ENCODE results near the gene SEPTIN12. TPM values are rescaled to one million over a fixed set of nuclear protein-coding genes. Genes with fewer than 3 reads are reported as not detected.

Gene SEPTIN12
- polyA plus RNA-seq, 1 donor from 2014 or later: 1.8 TPM

DNA sequence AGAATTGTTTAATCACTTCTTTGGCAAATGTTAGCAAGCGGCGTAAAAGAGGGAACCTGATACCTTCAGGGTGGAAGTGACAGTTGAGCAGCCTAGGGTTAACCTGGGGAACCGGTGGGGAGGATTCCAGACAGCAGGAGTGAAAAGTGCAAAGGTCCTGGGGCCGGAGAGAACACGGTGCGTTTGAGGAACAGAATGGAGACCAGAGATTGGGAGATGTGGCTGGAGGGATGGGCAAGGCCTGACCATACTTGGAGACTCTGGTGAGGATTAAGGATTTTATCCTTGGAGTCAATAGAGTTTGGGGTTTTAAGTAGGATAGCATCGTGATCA, 18.9 kb downstream of the SEPTIN12 start:
- no peaks in the 10 kb centered on the region for H3K27me3 ChIP-seq (ENCODE audit: insufficient read depth, low read depth, low read length)
- no peaks in the 10 kb centered on the region for H3K9me2 ChIP-seq (ENCODE audit: insufficient read depth, low read length)
- no peaks in the 10 kb centered on the region for H3K9me3 ChIP-seq (ENCODE audit: low read length)
- peak overlapping the region; percentile 44 for H3K27ac ChIP-seq (ENCODE audit: low read length)
- H3K4me2 ChIP-seq (ENCODE audit: low read length): peak overlapping the region; percentile 54
- TF ChIP-seq, protein P1, sequence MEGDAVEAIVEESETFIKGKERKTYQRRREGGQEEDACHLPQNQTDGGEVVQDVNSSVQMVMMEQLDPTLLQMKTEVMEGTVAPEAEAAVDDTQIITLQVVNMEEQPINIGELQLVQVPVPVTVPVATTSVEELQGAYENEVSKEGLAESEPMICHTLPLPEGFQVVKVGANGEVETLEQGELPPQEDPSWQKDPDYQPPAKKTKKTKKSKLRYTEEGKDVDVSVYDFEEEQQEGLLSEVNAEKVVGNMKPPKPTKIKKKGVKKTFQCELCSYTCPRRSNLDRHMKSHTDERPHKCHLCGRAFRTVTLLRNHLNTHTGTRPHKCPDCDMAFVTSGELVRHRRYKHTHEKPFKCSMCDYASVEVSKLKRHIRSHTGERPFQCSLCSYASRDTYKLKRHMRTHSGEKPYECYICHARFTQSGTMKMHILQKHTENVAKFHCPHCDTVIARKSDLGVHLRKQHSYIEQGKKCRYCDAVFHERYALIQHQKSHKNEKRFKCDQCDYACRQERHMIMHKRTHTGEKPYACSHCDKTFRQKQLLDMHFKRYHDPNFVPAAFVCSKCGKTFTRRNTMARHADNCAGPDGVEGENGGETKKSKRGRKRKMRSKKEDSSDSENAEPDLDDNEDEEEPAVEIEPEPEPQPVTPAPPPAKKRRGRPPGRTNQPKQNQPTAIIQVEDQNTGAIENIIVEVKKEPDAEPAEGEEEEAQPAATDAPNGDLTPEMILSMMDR (IDR thresholded peaks at IDR 0.05; ENCODE audit: poor library complexity, severe bottlenecking): no peak
- no peak for TF ChIP-seq EP300 (conservative IDR thresholded peaks at IDR 0.05; ENCODE audit: poor library complexity, severe bottlenecking)
- TF ChIP-seq, protein P2, sequence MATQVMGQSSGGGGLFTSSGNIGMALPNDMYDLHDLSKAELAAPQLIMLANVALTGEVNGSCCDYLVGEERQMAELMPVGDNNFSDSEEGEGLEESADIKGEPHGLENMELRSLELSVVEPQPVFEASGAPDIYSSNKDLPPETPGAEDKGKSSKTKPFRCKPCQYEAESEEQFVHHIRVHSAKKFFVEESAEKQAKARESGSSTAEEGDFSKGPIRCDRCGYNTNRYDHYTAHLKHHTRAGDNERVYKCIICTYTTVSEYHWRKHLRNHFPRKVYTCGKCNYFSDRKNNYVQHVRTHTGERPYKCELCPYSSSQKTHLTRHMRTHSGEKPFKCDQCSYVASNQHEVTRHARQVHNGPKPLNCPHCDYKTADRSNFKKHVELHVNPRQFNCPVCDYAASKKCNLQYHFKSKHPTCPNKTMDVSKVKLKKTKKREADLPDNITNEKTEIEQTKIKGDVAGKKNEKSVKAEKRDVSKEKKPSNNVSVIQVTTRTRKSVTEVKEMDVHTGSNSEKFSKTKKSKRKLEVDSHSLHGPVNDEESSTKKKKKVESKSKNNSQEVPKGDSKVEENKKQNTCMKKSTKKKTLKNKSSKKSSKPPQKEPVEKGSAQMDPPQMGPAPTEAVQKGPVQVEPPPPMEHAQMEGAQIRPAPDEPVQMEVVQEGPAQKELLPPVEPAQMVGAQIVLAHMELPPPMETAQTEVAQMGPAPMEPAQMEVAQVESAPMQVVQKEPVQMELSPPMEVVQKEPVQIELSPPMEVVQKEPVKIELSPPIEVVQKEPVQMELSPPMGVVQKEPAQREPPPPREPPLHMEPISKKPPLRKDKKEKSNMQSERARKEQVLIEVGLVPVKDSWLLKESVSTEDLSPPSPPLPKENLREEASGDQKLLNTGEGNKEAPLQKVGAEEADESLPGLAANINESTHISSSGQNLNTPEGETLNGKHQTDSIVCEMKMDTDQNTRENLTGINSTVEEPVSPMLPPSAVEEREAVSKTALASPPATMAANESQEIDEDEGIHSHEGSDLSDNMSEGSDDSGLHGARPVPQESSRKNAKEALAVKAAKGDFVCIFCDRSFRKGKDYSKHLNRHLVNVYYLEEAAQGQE (IDR thresholded peaks at IDR 0.05; ENCODE audit: borderline replicate concordance): no peak
- TF ChIP-seq MXI1 (conservative IDR thresholded peaks at IDR 0.05; ENCODE audit: poor library complexity, severe bottlenecking): no peak
- no peak for TF ChIP-seq POLR2AphosphoS5 (IDR thresholded peaks at IDR 0.05)
- TF ChIP-seq SMC3 (conservative IDR thresholded peaks at IDR 0.05; ENCODE audit: poor library complexity): no peak
- TF ChIP-seq RAD21 (conservative IDR thresholded peaks at IDR 0.05): no peak
- no peak for TF ChIP-seq EZH2 (IDR thresholded peaks at IDR 0.05; ENCODE audit: borderline replicate concordance, insufficient read depth, low read length, poor library complexity, severe bottlenecking)
- TF ChIP-seq TAF1 (IDR thresholded peaks at IDR 0.05; ENCODE audit: low read depth): no peak
- peak overlapping the region; percentile 81 for H2AFZ ChIP-seq (ENCODE audit: low read depth, low read length)
- peak overlapping the region; percentile 60 for H3K9ac ChIP-seq (ENCODE audit: low read length)
- H3K4me3 ChIP-seq (ENCODE audit: low read length): peak overlapping the region; percentile 69
- peaks cover 12% of the 10 kb centered on the region for H3K79me2 ChIP-seq (replicated peaks; ENCODE audit: insufficient read depth, low read length)
- H4K20me1 ChIP-seq (ENCODE audit: insufficient read depth): no peaks in the 10 kb centered on the region
- no peaks in the 10 kb centered on the region for H3F3A ChIP-seq (ENCODE audit: insufficient read depth, low read length, poor library complexity, severe bottlenecking)
- no peaks in the 10 kb centered on the region for H3K36me3 ChIP-seq (ENCODE audit: insufficient read depth, low read length)

DNA sequence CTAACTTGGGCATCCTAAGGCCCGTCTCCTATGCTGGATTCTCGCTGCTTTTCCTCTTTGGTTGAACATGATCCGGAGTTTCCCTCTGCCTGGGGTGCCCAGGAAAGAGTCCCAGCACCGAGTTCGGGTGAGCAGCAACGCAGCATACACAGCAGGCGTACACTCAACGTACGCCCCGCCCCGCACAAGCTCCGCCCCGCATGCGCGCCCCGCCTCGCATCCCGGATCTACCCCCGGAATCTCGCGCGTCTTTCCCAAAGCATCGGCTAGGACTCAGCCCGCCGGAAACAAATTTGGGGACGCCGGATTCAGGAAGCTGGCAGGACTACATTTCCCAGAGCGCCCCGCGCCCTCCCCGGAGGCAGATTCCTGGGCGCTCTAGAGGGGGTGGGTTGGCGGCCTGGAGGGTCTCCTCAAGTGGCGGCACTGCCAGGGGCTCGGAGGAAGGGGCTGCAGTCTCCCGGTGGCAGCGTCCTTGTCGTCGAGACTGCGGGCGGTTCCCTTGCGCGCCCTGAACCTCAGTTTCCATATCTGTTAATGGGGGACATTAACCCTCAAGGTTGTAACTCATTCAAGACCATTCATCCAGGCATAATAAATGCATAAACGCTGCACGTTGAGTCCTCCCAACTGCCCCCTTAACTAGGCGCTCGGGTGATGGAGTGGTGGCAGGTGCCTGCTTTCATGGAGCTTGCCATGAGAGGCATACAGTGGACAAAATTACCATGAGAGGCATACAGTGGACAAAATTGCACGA, 19.4 kb downstream of the SEPTIN12 start:
- peak overlapping the region; percentile 60 for H3K9ac ChIP-seq (ENCODE audit: low read length)

More for the DNA sequence above, 19.4 kb downstream of the SEPTIN12 start:
- no peaks in the 10 kb centered on the region for H3K36me3 ChIP-seq (ENCODE audit: insufficient read depth, low read length)
- H3K27me3 ChIP-seq (ENCODE audit: insufficient read depth, low read depth, low read length): no peaks in the 10 kb centered on the region
- no peaks in the 10 kb centered on the region for H4K20me1 ChIP-seq (ENCODE audit: insufficient read depth)
- H3K9me2 ChIP-seq (ENCODE audit: insufficient read depth, low read length): no peaks in the 10 kb centered on the region
- H3K9me3 ChIP-seq (ENCODE audit: low read length): no peaks in the 10 kb centered on the region
- H3K4me3 ChIP-seq (ENCODE audit: low read length): peak overlapping the region; percentile 69
- H3K27ac ChIP-seq (ENCODE audit: low read length): peak overlapping the region; percentile 44
- peak overlapping the region; percentile 81 for H2AFZ ChIP-seq (ENCODE audit: low read depth, low read length)
- H3K4me2 ChIP-seq (ENCODE audit: low read length): peak overlapping the region; percentile 54
- no peak for TF ChIP-seq RAD21 (conservative IDR thresholded peaks at IDR 0.05)
- peak; percentile 36 for TF ChIP-seq SMC3 (conservative IDR thresholded peaks at IDR 0.05; ENCODE audit: poor library complexity)
- TF ChIP-seq MXI1 (conservative IDR thresholded peaks at IDR 0.05; ENCODE audit: poor library complexity, severe bottlenecking): no peak
- no peak for TF ChIP-seq TAF1 (IDR thresholded peaks at IDR 0.05; ENCODE audit: low read depth)
- peak; percentile 13 for TF ChIP-seq EP300 (conservative IDR thresholded peaks at IDR 0.05; ENCODE audit: poor library complexity, severe bottlenecking)
- TF ChIP-seq, protein P1 (IDR thresholded peaks at IDR 0.05; ENCODE audit: poor library complexity, severe bottlenecking): no peak
- TF ChIP-seq POLR2AphosphoS5 (IDR thresholded peaks at IDR 0.05): peak; percentile 59
- no peak for TF ChIP-seq EZH2 (IDR thresholded peaks at IDR 0.05; ENCODE audit: borderline replicate concordance, insufficient read depth, low read length, poor library complexity, severe bottlenecking)
- TF ChIP-seq, protein P2 (IDR thresholded peaks at IDR 0.05; ENCODE audit: borderline replicate concordance): peak; percentile 53
- peaks cover 12% of the 10 kb centered on the region for H3K79me2 ChIP-seq (replicated peaks; ENCODE audit: insufficient read depth, low read length)
- H3F3A ChIP-seq (ENCODE audit: insufficient read depth, low read length, poor library complexity, severe bottlenecking): no peaks in the 10 kb centered on the region

All from neural cell (in vitro differentiated cells).